Suprapubic skin (tissue), 4 donors: ENCODE results near the gene LRRC3B.

Experiments used
- CTCF ChIP-seq, 2 donors: fragments of 200-600 bp in 1 of 2; fragments of 450-650 bp in 1 of 2; sonication (generic) in 1 of 2; IDR thresholded peaks; one replicate each; pipeline ENCODE4 v1.5.1; 2016 to 2019; ENCODE audit warnings: antibody characterized with exemption in 2 of 2, mild to moderate bottlenecking in 1 of 2, moderate library complexity in 1 of 2
- EP300 ChIP-seq: sonication (generic); formaldehyde crosslinking; IDR thresholded peaks from one replicate; pipeline ENCODE4 v1.6.1; 2017; ENCODE audit warnings: antibody characterized with exemption
- POLR2A ChIP-seq, 2 donors: fragments of 450-650 bp; IDR thresholded peaks; one replicate each; pipeline ENCODE4 v1.6.1; 2017; ENCODE audit warnings: antibody characterized with exemption in 2 of 2, mild to moderate bottlenecking in 2 of 2, moderate library complexity in 2 of 2
- POLR2AphosphoS5 ChIP-seq, 3 donors: sonication (generic); formaldehyde crosslinking; IDR thresholded peaks; one replicate each; pipeline ENCODE4 v1.6.1; 2017; ENCODE audit warnings: antibody characterized with exemption in 3 of 3

GRCh38 chr3:26718315-26718714 lies 95.7 kb downstream of the LRRC3B start:
- TF ChIP-seq CTCF (IDR thresholded peaks at IDR 0.05) (no peak), POLR2AphosphoS5 (IDR thresholded peaks at IDR 0.05) (no peak), POLR2A (IDR thresholded peaks at IDR 0.05) (no peak), EP300 (no peak)
